ENCODE measurements around the gene CRTAP. TPM values are rescaled to one million over a fixed set of nuclear protein-coding genes. Genes with fewer than 3 reads are reported as not detected.

The CRTAP gene
- total RNA-seq, 1 experiment from 2014 or later = 99.3 TPM

GRCh38 chr3:33083958-33084357, 29.9 kb upstream of the CRTAP start:
- BruUV-seq (replicated peaks) = no TSS peak
- no peak overlapping the region for H3K27ac ChIP-seq (ENCODE audit: low read length)
- no peaks in the 10 kb centered on the region for H3K4me1 ChIP-seq (ENCODE audit: control insufficient read depth, insufficient read depth, low read length)
- ATAC-seq = no peak
- H3K27me3 ChIP-seq (ENCODE audit: control insufficient read depth, insufficient read depth, low read length) = no peaks in the 10 kb centered on the region
- no peak for TF ChIP-seq POLR2AphosphoS5 (IDR thresholded peaks at IDR 0.05; ENCODE audit: low read depth, low read length)
- TF ChIP-seq CTCF (IDR thresholded peaks at IDR 0.05) = no peak
- TF ChIP-seq TCF7L2 (IDR thresholded peaks at IDR 0.05; ENCODE audit: low read depth, low read length) = no peak
- TF ChIP-seq REST (IDR thresholded peaks at IDR 0.05; ENCODE audit: insufficient read depth in 1 of 2, low read depth in 2 of 2, low read length in 1 of 2) = no peak
- no peak for TF ChIP-seq SIN3A (IDR thresholded peaks at IDR 0.05; ENCODE audit: borderline replicate concordance, insufficient read depth, low read depth, low read length)
- POLR2A ChIA-PET = interaction anchor here (0.6 kb wide), 1 partner anchor 41 kb away, joined by 3 read pairs; no protein-coding TSS in a partner anchor
- in situ Hi-C loops (cut with HindIII; ENCODE audit: low pct_unique_long_range_greater_than_20kb, low sequenced_read_pairs) (no loop called here), intact Hi-C loops (cut with micrococcal nuclease; ENCODE audit: unreplicated experiment) (no loop called here)
- CTCF ChIA-PET = no interaction called here
- no peak for DNase-seq (ENCODE audit: low read depth, low spot score)
- H3K4me3 ChIP-seq (ENCODE audit: low read depth in 2 of 2, low read length in 2 of 2) = no peak overlapping the region
- no peaks in the 10 kb centered on the region for H3K9me3 ChIP-seq (ENCODE audit: control insufficient read depth, insufficient read depth, low read depth, low read length)
- no peaks in the 10 kb centered on the region for H3K36me3 ChIP-seq (ENCODE audit: control insufficient read depth, insufficient read depth, low read length)

GRCh38 chr3:33088691-33089090, 25.1 kb upstream of the CRTAP start:
- CTCF ChIA-PET = no interaction called here
- no peaks in the 10 kb centered on the region for H3K27me3 ChIP-seq (ENCODE audit: control insufficient read depth, insufficient read depth, low read length)
- no peaks in the 10 kb centered on the region for H3K4me1 ChIP-seq (ENCODE audit: control insufficient read depth, insufficient read depth, low read length)
- ATAC-seq (no peak), DNase-seq (ENCODE audit: low read depth, low spot score) (no peak)
- H3K27ac ChIP-seq (ENCODE audit: low read length) = no peak overlapping the region
- H3K4me3 ChIP-seq (ENCODE audit: low read depth in 2 of 2, low read length in 2 of 2) = no peak overlapping the region
- in situ Hi-C loops (cut with HindIII; ENCODE audit: low pct_unique_long_range_greater_than_20kb, low sequenced_read_pairs) = no loop called here
- TF ChIP-seq REST (IDR thresholded peaks at IDR 0.05; ENCODE audit: insufficient read depth in 1 of 2, low read depth in 2 of 2, low read length in 1 of 2) = no peak
- POLR2A ChIA-PET = no interaction called here
- BruUV-seq (replicated peaks) = no TSS peak
- no peaks in the 10 kb centered on the region for H3K9me3 ChIP-seq (ENCODE audit: control insufficient read depth, insufficient read depth, low read depth, low read length)
- H3K36me3 ChIP-seq (ENCODE audit: control insufficient read depth, insufficient read depth, low read length) = no peaks in the 10 kb centered on the region; the same call in 1 of the 2 replicates
- intact Hi-C loops (cut with micrococcal nuclease; ENCODE audit: unreplicated experiment) = no loop called here
